PC-3 (cell line): ENCODE measurements around the gene PIEZO2.
"Not testable (repeated sequence)": the region's sequence is repeated elsewhere in the genome, so short reads cannot be mapped to it uniquely, and the experiment has no call there.

ENCODE experiments used
- EZH2phosphoT487 ChIP-seq: fragments of 300-600 bp; sonication (generic); IDR thresholded peaks from 2 replicates; pipeline ENCODE4 v1.6.1; 2018; ENCODE audit warnings: mild to moderate bottlenecking, antibody characterized with exemption, low read length, borderline replicate concordance
- TF ChIP-seq, protein P1 (sequence below): fragments of 300-600 bp; sonication (generic); conservative IDR thresholded peaks from 2 replicates; pipeline ENCODE4 v1.5.1; 2017; ENCODE audit warnings: antibody characterized with exemption, low read depth, mild to moderate bottlenecking, low read length

DNA sequence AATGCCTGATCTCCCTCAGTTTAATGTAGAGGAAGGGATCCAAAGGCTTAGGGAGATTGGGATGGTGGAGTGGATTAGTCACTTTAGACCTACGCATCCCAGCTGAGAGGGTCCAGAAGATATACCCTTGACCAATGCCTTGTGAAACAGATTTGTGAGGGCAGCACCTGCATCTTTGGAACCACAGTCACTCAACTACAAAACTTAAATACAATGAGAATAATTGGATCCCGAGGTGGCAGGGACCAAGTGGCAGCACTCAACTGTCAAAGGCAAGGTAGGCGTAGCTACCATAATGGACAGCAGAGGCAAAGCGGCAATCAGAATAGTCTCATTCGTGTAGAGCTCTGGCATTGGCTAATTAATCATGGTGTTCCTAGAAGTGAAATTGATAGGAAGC, 20.3 kb downstream of the PIEZO2 start:
- TF ChIP-seq EZH2phosphoT487, result not testable (repeated sequence)
- TF ChIP-seq, protein P1, sequence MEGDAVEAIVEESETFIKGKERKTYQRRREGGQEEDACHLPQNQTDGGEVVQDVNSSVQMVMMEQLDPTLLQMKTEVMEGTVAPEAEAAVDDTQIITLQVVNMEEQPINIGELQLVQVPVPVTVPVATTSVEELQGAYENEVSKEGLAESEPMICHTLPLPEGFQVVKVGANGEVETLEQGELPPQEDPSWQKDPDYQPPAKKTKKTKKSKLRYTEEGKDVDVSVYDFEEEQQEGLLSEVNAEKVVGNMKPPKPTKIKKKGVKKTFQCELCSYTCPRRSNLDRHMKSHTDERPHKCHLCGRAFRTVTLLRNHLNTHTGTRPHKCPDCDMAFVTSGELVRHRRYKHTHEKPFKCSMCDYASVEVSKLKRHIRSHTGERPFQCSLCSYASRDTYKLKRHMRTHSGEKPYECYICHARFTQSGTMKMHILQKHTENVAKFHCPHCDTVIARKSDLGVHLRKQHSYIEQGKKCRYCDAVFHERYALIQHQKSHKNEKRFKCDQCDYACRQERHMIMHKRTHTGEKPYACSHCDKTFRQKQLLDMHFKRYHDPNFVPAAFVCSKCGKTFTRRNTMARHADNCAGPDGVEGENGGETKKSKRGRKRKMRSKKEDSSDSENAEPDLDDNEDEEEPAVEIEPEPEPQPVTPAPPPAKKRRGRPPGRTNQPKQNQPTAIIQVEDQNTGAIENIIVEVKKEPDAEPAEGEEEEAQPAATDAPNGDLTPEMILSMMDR, result not testable (repeated sequence)
